K562 (cell line): ENCODE data around the gene ZNF629. TPM values are rescaled to one million over a fixed set of nuclear protein-coding genes. Genes with fewer than 3 reads are reported as not detected.
A peak's percentile ranks its signal among the peaks of the same experiment; 100 is the strongest.

Experiments used
- ADNP ChIP-seq: fragments of 200-800 bp; sonication (Bioruptor generic); IDR thresholded peaks from 2 replicates; pipeline ENCODE4 v1.6.1; 2016; ENCODE audit warnings: missing genetic modification characterization, missing compliant biosample characterization
- BRD4 ChIP-seq: fragments of 200-600 bp; sonication (generic); IDR thresholded peaks from 2 replicates; pipeline ENCODE4 v1.6.1; 2017; ENCODE audit warnings: inconsistent platforms
- CEBPG ChIP-seq, 3 experiments: fragments of 200-800 bp in 1 of 3; sonication (Bioruptor generic) in 1 of 3; sonication (generic) in 1 of 3; formaldehyde crosslinking in 1 of 3; IDR thresholded peaks in 2 of 3; conservative IDR thresholded peaks in 1 of 3; 2 replicates each; pipeline versions ENCODE4 v1.6.1 to v1.8.0; 2016 to 2022; ENCODE audit warnings: missing compliant biosample characterization in 2 of 3, missing genetic modification characterization in 2 of 3, mild to moderate bottlenecking in 1 of 3, missing genetic modification reagents in 1 of 3
- FOXK2 ChIP-seq, 2 experiments: fragments of 450-650 bp; IDR thresholded peaks in 1 of 2; conservative IDR thresholded peaks in 1 of 2; 2 replicates each; pipeline ENCODE4 v1.6.1; 2016; ENCODE audit warnings: low read depth in 2 of 2, mild to moderate bottlenecking in 1 of 2
- HDAC1 ChIP-seq, 2 experiments: fragments of 450-650 bp; IDR thresholded peaks; 2 replicates each; pipeline ENCODE4 v1.6.1; 2016 to 2017; ENCODE audit warnings: inconsistent platforms in 1 of 2, mild to moderate bottlenecking in 1 of 2, moderate library complexity in 1 of 2
- POLR2A ChIP-seq: fragments of 450-650 bp; conservative IDR thresholded peaks from 2 replicates; pipeline ENCODE4 v1.6.1; 2016
- PTTG1 ChIP-seq: fragments of 450-650 bp; IDR thresholded peaks from 2 replicates; pipeline ENCODE4 v1.6.1; 2016; ENCODE audit warnings: low read depth, mild to moderate bottlenecking, missing genetic modification characterization, missing compliant biosample characterization
- SAP30 ChIP-seq: fragments of 200-600 bp; sonication (generic); IDR thresholded peaks from 2 replicates; pipeline ENCODE4 v1.6.1; 2012; ENCODE audit warnings: borderline replicate concordance, low read depth, mild to moderate bottlenecking, moderate library complexity, low read length, control low read depth, inconsistent platforms; ENCODE audit not compliant: insufficient read depth, poor library complexity, severe bottlenecking
- SUPT5H ChIP-seq: fragments of 450-650 bp; IDR thresholded peaks from 2 replicates; pipeline ENCODE4 v1.6.1; 2016
- TBL1XR1 ChIP-seq, 2 experiments: IDR thresholded peaks; 2 replicates each; pipeline ENCODE4 v1.6.1; 2012; ENCODE audit warnings: improper control_type of control experiment in 2 of 2, low read length in 2 of 2, mild to moderate bottlenecking in 1 of 2
- ZFX ChIP-seq: sonication (generic); formaldehyde crosslinking; IDR thresholded peaks from 2 replicates; pipeline ENCODE4 v1.8.0; 2022; ENCODE audit warnings: mild to moderate bottlenecking, missing genetic modification reagents, moderate library complexity
- ZNF384 ChIP-seq: IDR thresholded peaks from 2 replicates; pipeline ENCODE4 v1.6.1; 2012; ENCODE audit warnings: low read depth, low read length, improper control_type of control experiment
- ZNF408 ChIP-seq: fragments of 250-450 bp; sonication (Bioruptor Pico); IDR thresholded peaks from 2 replicates; pipeline ENCODE4 v1.4.0; 2020; ENCODE audit warnings: low read depth, mild to moderate bottlenecking, moderate library complexity
- polyA plus RNA-seq, 8 experiments: library from polyadenylated mRNA; depleted of rRNA in 4 of 8; stranded (reverse) in 5 of 8; unstranded in 3 of 8; fragments of >200 nt; fragmentation: Nextera tagmentation in 2 of 8; fragmentation: Illumina TruSeq in 1 of 8; extraction: Ambion mirVana in 2 of 8; extraction: Trizol in 1 of 8; gene quantifications; 2 replicates each; pipeline versions ENCODE4 v1.2.1 to v1.2.3, GENCODE V29; 2011 to 2014; ENCODE audit warnings: inconsistent platforms in 1 of 8, missing spikeins in 1 of 8
- total RNA-seq, 7 experiments: library from RNA; depleted of rRNA in 6 of 7; stranded (reverse); fragments of >200 nt in 6 of 7; fragmentation: Illumina TruSeq in 2 of 7; extraction: Trizol in 2 of 7; gene quantifications; 2 replicates each; pipeline versions ENCODE4 v1.2.1 to v1.2.3, GENCODE V29; 2011 to 2021; ENCODE audit warnings: low replicate concordance in 1 of 7
- TF ChIP-seq, protein P1 (sequence below): sonication (generic); formaldehyde crosslinking; IDR thresholded peaks from 2 replicates; pipeline ENCODE4 v1.8.0; 2022; ENCODE audit warnings: mild to moderate bottlenecking, missing genetic modification reagents
- TF ChIP-seq, protein P2 (sequence below), 2 experiments: fragments of 450-650 bp; conservative IDR thresholded peaks; 2 replicates each; pipeline ENCODE4 v1.6.1; 2017; ENCODE audit warnings: mild to moderate bottlenecking in 2 of 2, moderate library complexity in 2 of 2
- TF ChIP-seq, protein P3 (sequence below): fragments of 250-450 bp; sonication (Bioruptor Pico); IDR thresholded peaks from 2 replicates; pipeline ENCODE4 v1.4.0; 2020
- TF ChIP-seq, protein P4 (sequence below): fragments of 250-450 bp; sonication (Bioruptor Pico); IDR thresholded peaks from 2 replicates; pipeline ENCODE4 v1.8.0; 2021; ENCODE audit warnings: borderline replicate concordance, mild to moderate bottlenecking, moderate library complexity; ENCODE audit not compliant: poor library complexity, severe bottlenecking

Gene ZNF629
- total and polyA plus RNA-seq, 9 of the 15 experiments (the other 6 are each of a cell fraction or from before 2014, with no cell fraction given) = 0.44 to 18.8 (median 7.4) TPM

DNA sequence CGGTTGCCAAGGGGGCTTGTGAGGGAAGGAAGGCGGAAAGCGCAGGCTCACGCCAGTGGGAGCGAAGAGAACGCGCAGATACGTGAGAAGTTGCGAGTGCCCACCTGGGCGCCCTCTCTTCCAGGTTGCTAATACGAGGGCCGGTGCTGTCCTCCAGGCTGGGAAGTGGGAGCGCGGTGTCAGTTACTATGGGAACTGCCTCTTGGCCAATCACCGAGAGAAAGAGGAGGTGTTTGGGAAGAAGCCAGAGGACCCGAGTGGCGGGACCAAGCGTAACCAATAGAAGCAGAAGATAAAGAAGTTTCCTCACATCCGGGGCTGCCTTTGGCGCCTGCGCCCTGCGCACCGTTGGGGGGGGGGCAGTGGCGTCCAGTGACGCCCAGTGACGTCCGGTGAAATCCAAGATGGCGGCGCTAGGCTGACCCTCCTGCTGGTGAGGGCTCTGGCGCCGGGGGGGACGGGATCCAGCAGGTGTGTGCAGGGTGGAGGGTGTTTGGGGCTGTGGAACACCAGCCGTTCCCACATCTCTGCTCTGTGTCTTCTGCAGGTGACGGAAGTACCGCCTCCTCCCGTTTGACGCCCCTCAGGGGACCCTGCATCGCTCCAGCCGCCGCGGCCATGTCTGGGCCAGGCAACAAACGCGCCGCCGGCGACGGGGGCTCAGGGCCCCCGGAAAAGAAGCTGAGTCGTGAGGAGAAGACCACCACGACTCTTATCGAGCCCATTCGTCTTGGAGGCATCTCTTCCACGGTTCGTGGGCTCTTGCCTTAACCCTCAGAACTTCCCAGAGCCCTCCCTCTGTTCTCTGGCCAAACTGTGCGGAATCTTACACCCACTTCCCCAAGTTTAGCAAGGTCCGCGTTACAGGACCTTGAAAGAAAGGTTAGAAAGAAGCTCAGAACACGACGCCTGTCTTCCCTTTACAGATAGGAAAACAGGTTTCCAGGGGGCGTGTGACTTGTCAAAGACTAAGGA, 24.8 kb downstream of the ZNF629 start, which contains the start of the genes CFAP119 and RNF40 (continued):
- TF ChIP-seq ADNP (tag) (no peak), CEBPG (CRISPR knock-in tag; IDR thresholded peaks at IDR 0.05) (peak; percentile 83; the same call in 1 of the 2 replicates), CEBPG (tag; conservative IDR thresholded peaks at IDR 0.05 in 1 of 2, IDR thresholded peaks at IDR 0.05 in 1 of 2) (peak; percentile 71 to 77), ZNF384 (no peak), PTTG1 (tag) (no peak), ZFX (peak; percentile 50; the same call in 1 of the 2 replicates), BRD4 (no peak), SAP30 (peak; percentile 98), POLR2A (peak; percentile 86), HDAC1 (IDR thresholded peaks at IDR 0.05) (peak in 1 of 2 experiments; percentile 99; a peak in 2 of 4 replicates), SUPT5H (peak; percentile 88), FOXK2 (conservative IDR thresholded peaks at IDR 0.05 in 1 of 2, IDR thresholded peaks at IDR 0.05 in 1 of 2; ENCODE audit: low read depth in 2 of 2) (peak; percentile 52 to 59; a peak in 2 of 4 replicates), TBL1XR1 (IDR thresholded peaks at IDR 0.05; ENCODE audit: low read length in 2 of 2) (peak in 1 of 2 experiments; percentile 36; a peak in 1 of 4 replicates), ZNF408 (no peak)
- TF ChIP-seq, protein P1, sequence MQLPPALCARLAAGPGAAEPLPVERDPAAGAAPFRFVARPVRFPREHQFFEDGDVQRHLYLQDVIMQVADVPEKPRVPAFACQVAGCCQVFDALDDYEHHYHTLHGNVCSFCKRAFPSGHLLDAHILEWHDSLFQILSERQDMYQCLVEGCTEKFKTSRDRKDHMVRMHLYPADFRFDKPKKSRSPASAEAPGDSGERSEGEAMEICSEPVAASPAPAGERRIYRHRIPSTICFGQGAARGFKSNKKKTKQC (CRISPR knock-in tag) = peak; percentile 68; the same call in 1 of the 2 replicates
- TF ChIP-seq, protein P2, sequence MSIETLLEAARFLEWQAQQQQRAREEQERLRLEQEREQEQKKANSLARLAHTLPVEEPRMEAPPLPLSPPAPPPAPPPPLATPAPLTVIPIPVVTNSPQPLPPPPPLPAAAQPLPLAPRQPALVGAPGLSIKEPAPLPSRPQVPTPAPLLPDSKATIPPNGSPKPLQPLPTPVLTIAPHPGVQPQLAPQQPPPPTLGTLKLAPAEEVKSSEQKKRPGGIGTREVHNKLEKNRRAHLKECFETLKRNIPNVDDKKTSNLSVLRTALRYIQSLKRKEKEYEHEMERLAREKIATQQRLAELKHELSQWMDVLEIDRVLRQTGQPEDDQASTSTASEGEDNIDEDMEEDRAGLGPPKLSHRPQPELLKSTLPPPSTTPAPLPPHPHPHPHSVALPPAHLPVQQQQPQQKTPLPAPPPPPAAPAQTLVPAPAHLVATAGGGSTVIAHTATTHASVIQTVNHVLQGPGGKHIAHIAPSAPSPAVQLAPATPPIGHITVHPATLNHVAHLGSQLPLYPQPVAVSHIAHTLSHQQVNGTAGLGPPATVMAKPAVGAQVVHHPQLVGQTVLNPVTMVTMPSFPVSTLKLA (conservative IDR thresholded peaks at IDR 0.05) = peak; percentile 66 to 87; a peak in 3 of 4 replicates
- TF ChIP-seq, protein P3, sequence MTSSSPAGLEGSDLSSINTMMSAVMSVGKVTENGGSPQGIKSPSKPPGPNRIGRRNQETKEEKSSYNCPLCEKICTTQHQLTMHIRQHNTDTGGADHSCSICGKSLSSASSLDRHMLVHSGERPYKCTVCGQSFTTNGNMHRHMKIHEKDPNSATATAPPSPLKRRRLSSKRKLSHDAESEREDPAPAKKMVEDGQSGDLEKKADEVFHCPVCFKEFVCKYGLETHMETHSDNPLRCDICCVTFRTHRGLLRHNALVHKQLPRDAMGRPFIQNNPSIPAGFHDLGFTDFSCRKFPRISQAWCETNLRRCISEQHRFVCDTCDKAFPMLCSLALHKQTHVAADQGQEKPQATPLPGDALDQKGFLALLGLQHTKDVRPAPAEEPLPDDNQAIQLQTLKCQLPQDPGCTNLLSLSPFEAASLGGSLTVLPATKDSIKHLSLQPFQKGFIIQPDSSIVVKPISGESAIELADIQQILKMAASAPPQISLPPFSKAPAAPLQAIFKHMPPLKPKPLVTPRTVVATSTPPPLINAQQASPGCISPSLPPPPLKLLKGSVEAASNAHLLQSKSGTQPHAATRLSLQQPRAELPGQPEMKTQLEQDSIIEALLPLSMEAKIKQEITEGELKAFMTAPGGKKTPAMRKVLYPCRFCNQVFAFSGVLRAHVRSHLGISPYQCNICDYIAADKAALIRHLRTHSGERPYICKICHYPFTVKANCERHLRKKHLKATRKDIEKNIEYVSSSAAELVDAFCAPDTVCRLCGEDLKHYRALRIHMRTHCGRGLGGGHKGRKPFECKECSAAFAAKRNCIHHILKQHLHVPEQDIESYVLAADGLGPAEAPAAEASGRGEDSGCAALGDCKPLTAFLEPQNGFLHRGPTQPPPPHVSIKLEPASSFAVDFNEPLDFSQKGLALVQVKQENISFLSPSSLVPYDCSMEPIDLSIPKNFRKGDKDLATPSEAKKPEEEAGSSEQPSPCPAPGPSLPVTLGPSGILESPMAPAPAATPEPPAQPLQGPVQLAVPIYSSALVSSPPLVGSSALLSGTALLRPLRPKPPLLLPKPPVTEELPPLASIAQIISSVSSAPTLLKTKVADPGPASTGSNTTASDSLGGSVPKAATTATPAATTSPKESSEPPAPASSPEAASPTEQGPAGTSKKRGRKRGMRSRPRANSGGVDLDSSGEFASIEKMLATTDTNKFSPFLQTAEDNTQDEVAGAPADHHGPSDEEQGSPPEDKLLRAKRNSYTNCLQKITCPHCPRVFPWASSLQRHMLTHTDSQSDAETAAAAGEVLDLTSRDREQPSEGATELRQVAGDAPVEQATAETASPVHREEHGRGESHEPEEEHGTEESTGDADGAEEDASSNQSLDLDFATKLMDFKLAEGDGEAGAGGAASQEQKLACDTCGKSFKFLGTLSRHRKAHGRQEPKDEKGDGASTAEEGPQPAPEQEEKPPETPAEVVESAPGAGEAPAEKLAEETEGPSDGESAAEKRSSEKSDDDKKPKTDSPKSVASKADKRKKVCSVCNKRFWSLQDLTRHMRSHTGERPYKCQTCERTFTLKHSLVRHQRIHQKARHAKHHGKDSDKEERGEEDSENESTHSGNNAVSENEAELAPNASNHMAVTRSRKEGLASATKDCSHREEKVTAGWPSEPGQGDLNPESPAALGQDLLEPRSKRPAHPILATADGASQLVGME (CRISPR knock-in tag) = 0 out of 2 replicates have a peak, but pooled peaks have one; percentile 41
- TF ChIP-seq, protein P4, sequence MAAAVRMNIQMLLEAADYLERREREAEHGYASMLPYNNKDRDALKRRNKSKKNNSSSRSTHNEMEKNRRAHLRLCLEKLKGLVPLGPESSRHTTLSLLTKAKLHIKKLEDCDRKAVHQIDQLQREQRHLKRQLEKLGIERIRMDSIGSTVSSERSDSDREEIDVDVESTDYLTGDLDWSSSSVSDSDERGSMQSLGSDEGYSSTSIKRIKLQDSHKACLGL (CRISPR knock-in tag) = peak; percentile 39
